Measurements from ENCODE around the gene STMND1. TPM values are rescaled to one million over a fixed set of nuclear protein-coding genes. Genes with fewer than 3 reads are reported as not detected.

The STMND1 gene
- total and polyA plus RNA-seq, 2 experiments from 2014 or later = 0.80 TPM; not detected in 1

DNA sequence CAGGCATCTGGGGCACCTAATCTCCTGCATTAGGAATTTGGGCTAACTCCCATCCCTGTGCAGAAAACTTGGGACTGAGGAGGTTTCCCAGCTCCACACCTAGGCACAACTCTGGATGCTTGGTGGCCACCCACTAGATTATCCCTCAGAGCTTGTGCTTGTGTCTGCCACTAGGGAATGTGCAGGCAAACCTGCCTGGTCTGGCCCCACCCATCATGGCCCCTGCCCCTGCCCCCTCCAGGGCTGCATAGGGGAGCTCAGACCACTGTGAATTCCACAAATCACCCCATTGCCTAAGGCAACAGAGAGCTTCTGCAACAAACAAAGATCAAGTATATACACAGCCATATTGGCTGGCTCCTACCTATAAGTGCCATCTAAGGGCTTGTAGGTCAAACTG is 31.1 kb downstream of the STMND1 start (continued):
- TF ChIP-seq CTCF (conservative IDR thresholded peaks at IDR 0.05; ENCODE audit: low read depth in 2 of 2) = no peak
- TF ChIP-seq NANOG (IDR thresholded peaks at IDR 0.05; ENCODE audit: borderline replicate concordance) = no peak

GRCh38 chr6:17138033-17138432 is 36.2 kb downstream of the STMND1 start:
- DNase-seq (ENCODE audit: low spot score) (no peak), ATAC-seq (no peak)
- no peaks in the 10 kb centered on the region for H4K20me1 ChIP-seq (replicated peaks; ENCODE audit: insufficient read depth)
- Mint-ChIP-seq H3K36me3 (ENCODE audit: low read depth) (peaks cover 10% of the 10 kb centered on the region; the same call in 2 of the 3 replicates), H3K27me3 (ENCODE audit: insufficient read depth, low read depth, poor library complexity) (peaks cover 1% of the 10 kb centered on the region), H3K4me3 (no peak overlapping the region), H3K27ac (no peak overlapping the region), H3K9me3 (peaks cover 26% of the 10 kb centered on the region), H3K4me1 (no peaks in the 10 kb centered on the region)
- no peaks in the 10 kb centered on the region for H3K27me3 ChIP-seq (ENCODE audit: insufficient read depth)
- 0 out of 2 replicates have a peak, but pooled peaks cover 7% of the 10 kb centered on the region for H3K9me2 ChIP-seq (ENCODE audit: insufficient read depth)
- no peak overlapping the region for H3K4me2 ChIP-seq
- H3K27ac ChIP-seq (ENCODE audit: low read depth) = no peak overlapping the region
- no peak overlapping the region for H3K4me3 ChIP-seq
- H3F3A ChIP-seq (replicated peaks; ENCODE audit: low read depth) = no peaks in the 10 kb centered on the region
- H3K4me1 ChIP-seq (ENCODE audit: insufficient read depth) = no peaks in the 10 kb centered on the region
- no peaks in the 10 kb centered on the region for H3K79me2 ChIP-seq (replicated peaks; ENCODE audit: insufficient read depth)
- no peak overlapping the region for H2AFZ ChIP-seq
- H3K36me3 ChIP-seq (ENCODE audit: insufficient read depth) = no peaks in the 10 kb centered on the region; the same call in 1 of the 2 replicates
- no peak for TF ChIP-seq NANOG (IDR thresholded peaks at IDR 0.05; ENCODE audit: borderline replicate concordance)
- TF ChIP-seq CTCF (conservative IDR thresholded peaks at IDR 0.05; ENCODE audit: low read depth in 2 of 2) = no peak
- no peak for TF ChIP-seq STAT1 (IDR thresholded peaks at IDR 0.05; ENCODE audit: unreplicated experiment)
- TF ChIP-seq ZNF114 (CRISPR knock-in tag; IDR thresholded peaks at IDR 0.05) = no peak
- TF ChIP-seq EZH2 (IDR thresholded peaks at IDR 0.05; ENCODE audit: low read depth, unreplicated experiment) = no peak
- TF ChIP-seq ZNF331 (CRISPR knock-in tag; IDR thresholded peaks at IDR 0.05; ENCODE audit: low read depth) = no peak
- no peak for TF ChIP-seq REST (IDR thresholded peaks at IDR 0.05; ENCODE audit: unreplicated experiment)
- TF ChIP-seq JUNB (IDR thresholded peaks at IDR 0.05; ENCODE audit: unreplicated experiment) = no peak
- no peak for TF ChIP-seq POLR2AphosphoS5 (IDR thresholded peaks at IDR 0.05; ENCODE audit: low read depth)
- TF ChIP-seq EZH2phosphoT487 (IDR thresholded peaks at IDR 0.05; ENCODE audit: unreplicated experiment) = no peak
- TF ChIP-seq ZNF462 (CRISPR knock-in tag; IDR thresholded peaks at IDR 0.05) = no peak

Data from GM23338 (cell line).